SK-N-SH treated with all-trans-retinoic acid at 6 μM for 48 hours (cell line): ENCODE results near the gene TMPRSS4.

ENCODE experiments used
- ATAC-seq: fragments of 200-7000 bp; cut with Tn5 transposase; 3 replicates; pipeline ENCODE4 v1.9.1; 2020; ENCODE audit warnings: mild to moderate bottlenecking, moderate library complexity
- ARNTL ChIP-seq: fragments of 450-650 bp; formaldehyde crosslinking; IDR thresholded peaks from 2 replicates; pipeline ENCODE4 v1.5.0; 2020; ENCODE audit warnings: low read depth, mild to moderate bottlenecking, moderate library complexity, borderline replicate concordance
- BACH2 ChIP-seq: fragments of 250-450 bp; sonication (Bioruptor Pico); IDR thresholded peaks from 2 replicates; pipeline ENCODE4 v1.9.0; 2021; ENCODE audit warnings: mild to moderate bottlenecking, borderline replicate concordance
- CSDC2 ChIP-seq: fragments of 250-450 bp; sonication (Bioruptor Pico); IDR thresholded peaks from 2 replicates; pipeline ENCODE4 v1.5.0; 2020; ENCODE audit warnings: mild to moderate bottlenecking, moderate library complexity
- ESRRG ChIP-seq: fragments of 250-450 bp; sonication (Bioruptor Pico); IDR thresholded peaks from 2 replicates; pipeline ENCODE4 v1.6.1; 2021; ENCODE audit warnings: mild to moderate bottlenecking
- GLIS3 ChIP-seq: fragments of 250-450 bp; sonication (Bioruptor Pico); IDR thresholded peaks from 2 replicates; pipeline ENCODE4 v1.5.0; 2020; ENCODE audit warnings: mild to moderate bottlenecking, moderate library complexity
- ISL1 ChIP-seq: fragments of 250-450 bp; sonication (Bioruptor Pico); IDR thresholded peaks from 2 replicates; pipeline ENCODE4 v2.1.2; 2022; ENCODE audit warnings: mild to moderate bottlenecking, moderate library complexity
- OSR1 ChIP-seq: fragments of 250-450 bp; sonication (Bioruptor Pico); IDR thresholded peaks from 2 replicates; pipeline ENCODE4 v1.8.0; 2022; ENCODE audit warnings: moderate library complexity, mild to moderate bottlenecking, inconsistent platforms
- PPARA ChIP-seq: fragments of 250-450 bp; sonication (Bioruptor Pico); IDR thresholded peaks from 2 replicates; pipeline ENCODE4 v1.5.0; 2020; ENCODE audit warnings: mild to moderate bottlenecking, borderline replicate concordance
- RARB ChIP-seq: fragments of 250-450 bp; sonication (Bioruptor Pico); IDR thresholded peaks from 2 replicates; pipeline ENCODE4 v1.8.0; 2021; ENCODE audit warnings: mild to moderate bottlenecking, moderate library complexity
- SNAI2 ChIP-seq: fragments of 250-450 bp; sonication (Bioruptor Pico); IDR thresholded peaks from 2 replicates; pipeline ENCODE4 v1.5.0; 2020; ENCODE audit warnings: mild to moderate bottlenecking, moderate library complexity
- TOX ChIP-seq: fragments of 250-450 bp; sonication (Bioruptor Pico); IDR thresholded peaks from 2 replicates; pipeline ENCODE4 v1.8.0; 2021; ENCODE audit warnings: mild to moderate bottlenecking, moderate library complexity, borderline replicate concordance
- ZC3H10 ChIP-seq: fragments of 250-450 bp; sonication (Bioruptor Pico); IDR thresholded peaks from 2 replicates; pipeline ENCODE4 v1.5.1; 2021; ENCODE audit warnings: mild to moderate bottlenecking, moderate library complexity
- ZFP3 ChIP-seq: fragments of 250-450 bp; sonication (Bioruptor Pico); IDR thresholded peaks from 2 replicates; pipeline ENCODE4 v1.5.0; 2020; ENCODE audit warnings: mild to moderate bottlenecking, moderate library complexity
- ZFP30 ChIP-seq: fragments of 450-650 bp; formaldehyde crosslinking; IDR thresholded peaks from 2 replicates; pipeline ENCODE4 v1.5.0; 2022; ENCODE audit warnings: mild to moderate bottlenecking, moderate library complexity
- ZNF70 ChIP-seq: fragments of 450-650 bp; formaldehyde crosslinking; IDR thresholded peaks from 2 replicates; pipeline ENCODE4 v1.5.0; 2020; ENCODE audit warnings: mild to moderate bottlenecking, moderate library complexity
- ZNF8 ChIP-seq: fragments of 450-650 bp; formaldehyde crosslinking; IDR thresholded peaks from 2 replicates; pipeline ENCODE4 v1.5.0; 2020; ENCODE audit warnings: mild to moderate bottlenecking, moderate library complexity
- TF ChIP-seq, protein P1 (sequence below): fragments of 250-450 bp; sonication (Bioruptor Pico); IDR thresholded peaks from 2 replicates; pipeline ENCODE4 v1.8.0; 2021; ENCODE audit warnings: low read depth, mild to moderate bottlenecking, moderate library complexity, borderline replicate concordance
- TF ChIP-seq, protein P2 (sequence below): fragments of 250-450 bp; sonication (Bioruptor Pico); IDR thresholded peaks from 2 replicates; pipeline ENCODE4 v1.5.0; 2020; ENCODE audit warnings: mild to moderate bottlenecking, moderate library complexity
- TF ChIP-seq, protein P3 (sequence below): fragments of 250-450 bp; sonication (Bioruptor Pico); IDR thresholded peaks from 2 replicates; pipeline ENCODE4 v1.8.0; 2020; ENCODE audit warnings: mild to moderate bottlenecking, moderate library complexity, borderline replicate concordance
- TF ChIP-seq, protein P4 (sequence below): fragments of 250-450 bp; sonication (Bioruptor Pico); IDR thresholded peaks from 2 replicates; pipeline ENCODE4 v1.5.1; 2021; ENCODE audit warnings: mild to moderate bottlenecking, moderate library complexity
- TF ChIP-seq, protein P5 (sequence below): fragments of 250-450 bp; sonication (Bioruptor Pico); IDR thresholded peaks from 2 replicates; pipeline ENCODE4 v1.5.1; 2020; ENCODE audit warnings: low read depth, mild to moderate bottlenecking, moderate library complexity

Gene TMPRSS4

DNA sequence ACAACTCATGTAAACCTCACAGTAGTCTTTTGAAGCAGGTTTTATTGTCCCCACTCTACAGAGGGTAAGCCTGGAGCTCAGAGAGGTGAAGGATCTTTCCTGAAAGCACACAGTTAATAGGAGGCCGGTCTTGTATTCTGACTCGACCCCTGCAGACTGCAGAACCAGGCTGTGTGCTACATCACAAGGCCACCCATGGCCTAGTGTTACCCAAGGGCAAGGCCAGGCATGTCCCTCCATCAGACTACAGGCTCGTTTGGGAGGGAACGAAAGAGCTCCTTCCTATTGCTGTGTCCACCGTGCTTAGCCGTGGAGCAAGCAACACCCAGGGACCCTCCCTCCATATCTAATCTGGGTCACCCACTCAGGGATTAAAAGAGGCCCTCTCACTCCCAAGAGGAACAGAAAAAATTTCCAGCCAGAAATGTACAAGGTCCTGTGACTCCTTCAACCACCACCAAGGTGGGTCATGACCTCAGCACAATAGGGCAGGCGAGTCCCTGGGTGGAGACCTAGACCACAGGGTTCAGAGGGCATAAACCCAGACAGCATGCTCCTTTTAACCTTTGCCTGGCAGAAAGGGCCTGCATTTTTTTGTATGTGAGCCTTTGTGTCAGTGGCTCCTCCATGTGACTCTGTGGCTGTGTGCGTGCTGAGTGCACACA lies 16.2 kb downstream of the TMPRSS4 start (continued):
- TF ChIP-seq, protein P1, sequence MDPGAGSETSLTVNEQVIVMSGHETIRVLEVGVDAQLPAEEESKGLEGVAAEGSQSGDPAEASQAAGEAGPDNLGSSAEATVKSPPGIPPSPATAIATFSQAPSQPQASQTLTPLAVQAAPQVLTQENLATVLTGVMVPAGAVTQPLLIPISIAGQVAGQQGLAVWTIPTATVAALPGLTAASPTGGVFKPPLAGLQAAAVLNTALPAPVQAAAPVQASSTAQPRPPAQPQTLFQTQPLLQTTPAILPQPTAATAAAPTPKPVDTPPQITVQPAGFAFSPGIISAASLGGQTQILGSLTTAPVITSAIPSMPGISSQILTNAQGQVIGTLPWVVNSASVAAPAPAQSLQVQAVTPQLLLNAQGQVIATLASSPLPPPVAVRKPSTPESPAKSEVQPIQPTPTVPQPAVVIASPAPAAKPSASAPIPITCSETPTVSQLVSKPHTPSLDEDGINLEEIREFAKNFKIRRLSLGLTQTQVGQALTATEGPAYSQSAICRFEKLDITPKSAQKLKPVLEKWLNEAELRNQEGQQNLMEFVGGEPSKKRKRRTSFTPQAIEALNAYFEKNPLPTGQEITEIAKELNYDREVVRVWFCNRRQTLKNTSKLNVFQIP (CRISPR knock-in tag): no peak
- no peak for TF ChIP-seq ZNF70 (CRISPR knock-in tag)
- TF ChIP-seq, all 23 proteins: peak for 0

DNA sequence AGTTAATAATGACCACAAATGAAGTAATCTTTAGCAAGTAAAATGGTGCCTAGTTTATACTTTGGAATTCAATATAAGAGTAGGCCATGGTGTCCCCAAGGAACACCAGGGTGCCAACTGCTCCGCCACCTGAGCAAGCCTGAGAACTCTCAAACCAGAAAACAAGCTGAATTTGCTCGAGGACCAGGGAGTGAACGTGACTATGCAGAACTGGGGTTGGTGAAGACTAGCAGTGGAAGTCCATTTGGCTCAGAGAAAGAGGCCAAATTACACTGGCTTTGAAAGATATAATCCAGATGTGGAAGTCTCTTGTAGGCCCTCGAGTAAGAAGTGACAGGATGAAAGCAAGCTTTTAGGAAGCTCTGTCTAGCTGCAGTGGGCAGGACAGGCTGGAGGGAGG lies 18.6 kb downstream of the TMPRSS4 start:
- ATAC-seq: no peak
- no peak for TF ChIP-seq CSDC2
- no peak for TF ChIP-seq ISL1
- TF ChIP-seq, protein P1 (CRISPR knock-in tag): no peak
- no peak for TF ChIP-seq TOX (CRISPR knock-in tag)
- no peak for TF ChIP-seq BACH2 (CRISPR knock-in tag)
- TF ChIP-seq ZC3H10 (CRISPR knock-in tag): no peak
- TF ChIP-seq ZFP30: no peak
- TF ChIP-seq OSR1 (CRISPR knock-in tag): no peak
- TF ChIP-seq, protein P2, sequence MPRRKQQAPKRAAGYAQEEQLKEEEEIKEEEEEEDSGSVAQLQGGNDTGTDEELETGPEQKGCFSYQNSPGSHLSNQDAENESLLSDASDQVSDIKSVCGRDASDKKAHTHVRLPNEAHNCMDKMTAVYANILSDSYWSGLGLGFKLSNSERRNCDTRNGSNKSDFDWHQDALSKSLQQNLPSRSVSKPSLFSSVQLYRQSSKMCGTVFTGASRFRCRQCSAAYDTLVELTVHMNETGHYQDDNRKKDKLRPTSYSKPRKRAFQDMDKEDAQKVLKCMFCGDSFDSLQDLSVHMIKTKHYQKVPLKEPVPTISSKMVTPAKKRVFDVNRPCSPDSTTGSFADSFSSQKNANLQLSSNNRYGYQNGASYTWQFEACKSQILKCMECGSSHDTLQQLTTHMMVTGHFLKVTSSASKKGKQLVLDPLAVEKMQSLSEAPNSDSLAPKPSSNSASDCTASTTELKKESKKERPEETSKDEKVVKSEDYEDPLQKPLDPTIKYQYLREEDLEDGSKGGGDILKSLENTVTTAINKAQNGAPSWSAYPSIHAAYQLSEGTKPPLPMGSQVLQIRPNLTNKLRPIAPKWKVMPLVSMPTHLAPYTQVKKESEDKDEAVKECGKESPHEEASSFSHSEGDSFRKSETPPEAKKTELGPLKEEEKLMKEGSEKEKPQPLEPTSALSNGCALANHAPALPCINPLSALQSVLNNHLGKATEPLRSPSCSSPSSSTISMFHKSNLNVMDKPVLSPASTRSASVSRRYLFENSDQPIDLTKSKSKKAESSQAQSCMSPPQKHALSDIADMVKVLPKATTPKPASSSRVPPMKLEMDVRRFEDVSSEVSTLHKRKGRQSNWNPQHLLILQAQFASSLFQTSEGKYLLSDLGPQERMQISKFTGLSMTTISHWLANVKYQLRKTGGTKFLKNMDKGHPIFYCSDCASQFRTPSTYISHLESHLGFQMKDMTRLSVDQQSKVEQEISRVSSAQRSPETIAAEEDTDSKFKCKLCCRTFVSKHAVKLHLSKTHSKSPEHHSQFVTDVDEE (CRISPR knock-in tag): no peak
- TF ChIP-seq, protein P3, sequence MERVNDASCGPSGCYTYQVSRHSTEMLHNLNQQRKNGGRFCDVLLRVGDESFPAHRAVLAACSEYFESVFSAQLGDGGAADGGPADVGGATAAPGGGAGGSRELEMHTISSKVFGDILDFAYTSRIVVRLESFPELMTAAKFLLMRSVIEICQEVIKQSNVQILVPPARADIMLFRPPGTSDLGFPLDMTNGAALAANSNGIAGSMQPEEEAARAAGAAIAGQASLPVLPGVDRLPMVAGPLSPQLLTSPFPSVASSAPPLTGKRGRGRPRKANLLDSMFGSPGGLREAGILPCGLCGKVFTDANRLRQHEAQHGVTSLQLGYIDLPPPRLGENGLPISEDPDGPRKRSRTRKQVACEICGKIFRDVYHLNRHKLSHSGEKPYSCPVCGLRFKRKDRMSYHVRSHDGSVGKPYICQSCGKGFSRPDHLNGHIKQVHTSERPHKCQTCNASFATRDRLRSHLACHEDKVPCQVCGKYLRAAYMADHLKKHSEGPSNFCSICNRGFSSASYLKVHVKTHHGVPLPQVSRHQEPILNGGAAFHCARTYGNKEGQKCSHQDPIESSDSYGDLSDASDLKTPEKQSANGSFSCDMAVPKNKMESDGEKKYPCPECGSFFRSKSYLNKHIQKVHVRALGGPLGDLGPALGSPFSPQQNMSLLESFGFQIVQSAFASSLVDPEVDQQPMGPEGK: no peak
- TF ChIP-seq ESRRG: no peak
- TF ChIP-seq ZNF70 (CRISPR knock-in tag): no peak
- TF ChIP-seq GLIS3 (CRISPR knock-in tag): no peak
- no peak for TF ChIP-seq PPARA (CRISPR knock-in tag)
- TF ChIP-seq, protein P4, sequence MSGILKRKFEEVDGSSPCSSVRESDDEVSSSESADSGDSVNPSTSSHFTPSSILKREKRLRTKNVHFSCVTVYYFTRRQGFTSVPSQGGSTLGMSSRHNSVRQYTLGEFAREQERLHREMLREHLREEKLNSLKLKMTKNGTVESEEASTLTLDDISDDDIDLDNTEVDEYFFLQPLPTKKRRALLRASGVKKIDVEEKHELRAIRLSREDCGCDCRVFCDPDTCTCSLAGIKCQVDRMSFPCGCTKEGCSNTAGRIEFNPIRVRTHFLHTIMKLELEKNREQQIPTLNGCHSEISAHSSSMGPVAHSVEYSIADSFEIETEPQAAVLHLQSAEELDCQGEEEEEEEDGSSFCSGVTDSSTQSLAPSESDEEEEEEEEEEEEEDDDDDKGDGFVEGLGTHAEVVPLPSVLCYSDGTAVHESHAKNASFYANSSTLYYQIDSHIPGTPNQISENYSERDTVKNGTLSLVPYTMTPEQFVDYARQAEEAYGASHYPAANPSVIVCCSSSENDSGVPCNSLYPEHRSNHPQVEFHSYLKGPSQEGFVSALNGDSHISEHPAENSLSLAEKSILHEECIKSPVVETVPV: no peak

DNA sequence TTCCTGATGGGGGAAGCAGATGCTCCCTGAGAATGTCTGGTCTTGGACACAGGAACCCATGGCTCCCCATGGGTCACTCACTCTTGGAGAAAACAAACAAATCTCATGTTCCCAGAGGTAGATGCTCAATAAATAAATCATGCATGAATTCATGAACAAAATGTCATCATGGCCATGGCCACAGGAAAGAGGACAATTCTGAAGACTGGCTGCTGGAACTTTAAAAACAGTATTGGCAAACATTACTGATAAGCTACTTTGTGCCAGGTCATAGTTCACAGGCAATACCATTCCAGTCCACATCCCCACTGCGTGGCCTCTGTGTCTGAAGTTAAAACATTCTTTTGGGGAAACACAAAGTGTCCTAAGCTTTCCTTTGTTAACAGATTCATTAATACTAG lies 19.1 kb downstream of the TMPRSS4 start:
- no peak for ATAC-seq
- TF ChIP-seq ARNTL (CRISPR knock-in tag) (no peak), BACH2 (CRISPR knock-in tag) (no peak), ESRRG (no peak), ZNF8 (CRISPR knock-in tag) (no peak), RARB (CRISPR knock-in tag) (no peak), CSDC2 (no peak), SNAI2 (CRISPR knock-in tag) (no peak), ZFP3 (CRISPR knock-in tag) (no peak)
- TF ChIP-seq, protein P1 (CRISPR knock-in tag): no peak
- TF ChIP-seq, protein P4: no peak
- TF ChIP-seq, protein P5, sequence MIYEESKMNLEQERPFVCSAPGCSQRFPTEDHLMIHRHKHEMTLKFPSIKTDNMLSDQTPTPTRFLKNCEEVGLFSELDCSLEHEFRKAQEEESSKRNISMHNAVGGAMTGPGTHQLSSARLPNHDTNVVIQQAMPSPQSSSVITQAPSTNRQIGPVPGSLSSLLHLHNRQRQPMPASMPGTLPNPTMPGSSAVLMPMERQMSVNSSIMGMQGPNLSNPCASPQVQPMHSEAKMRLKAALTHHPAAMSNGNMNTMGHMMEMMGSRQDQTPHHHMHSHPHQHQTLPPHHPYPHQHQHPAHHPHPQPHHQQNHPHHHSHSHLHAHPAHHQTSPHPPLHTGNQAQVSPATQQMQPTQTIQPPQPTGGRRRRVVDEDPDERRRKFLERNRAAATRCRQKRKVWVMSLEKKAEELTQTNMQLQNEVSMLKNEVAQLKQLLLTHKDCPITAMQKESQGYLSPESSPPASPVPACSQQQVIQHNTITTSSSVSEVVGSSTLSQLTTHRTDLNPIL (CRISPR knock-in tag): no peak
- TF ChIP-seq, protein P3: no peak
